LoVo (cell line): ENCODE results near the gene ADGRD1.
A peak's percentile ranks its signal among the peaks of the same experiment; 100 is the strongest.
"Not testable (repeated sequence)": the region's sequence is repeated elsewhere in the genome, so short reads cannot be mapped to it uniquely, and the experiment has no call there.

ENCODE experiments used
- DNase-seq: peaks from one replicate; pipeline ENCODE4 v3.0.0-alpha.2; 2016; ENCODE audit warnings: low spot score

ADGRD1 gene

DNA sequence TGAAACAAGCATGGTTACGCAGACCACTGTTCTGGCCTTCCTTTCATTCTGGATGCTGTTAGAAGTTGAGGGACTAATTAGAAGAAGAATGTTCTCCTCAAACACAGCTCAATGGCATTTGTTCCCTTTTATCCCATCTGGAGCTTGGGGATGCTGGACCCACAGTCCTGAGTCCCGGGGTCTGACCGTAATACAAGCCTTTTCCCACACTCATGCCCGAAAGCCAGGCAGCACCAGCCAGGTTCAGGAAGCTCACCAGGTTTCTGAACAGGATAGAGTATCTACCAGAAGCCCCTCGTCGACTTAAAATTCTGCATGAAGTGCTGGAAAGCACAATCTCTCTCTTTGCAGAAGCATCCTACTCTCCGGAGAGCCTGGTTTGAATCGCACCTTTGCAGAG is 165.6 kb downstream of the ADGRD1 start:
- not testable (repeated sequence) for DNase-seq

DNA sequence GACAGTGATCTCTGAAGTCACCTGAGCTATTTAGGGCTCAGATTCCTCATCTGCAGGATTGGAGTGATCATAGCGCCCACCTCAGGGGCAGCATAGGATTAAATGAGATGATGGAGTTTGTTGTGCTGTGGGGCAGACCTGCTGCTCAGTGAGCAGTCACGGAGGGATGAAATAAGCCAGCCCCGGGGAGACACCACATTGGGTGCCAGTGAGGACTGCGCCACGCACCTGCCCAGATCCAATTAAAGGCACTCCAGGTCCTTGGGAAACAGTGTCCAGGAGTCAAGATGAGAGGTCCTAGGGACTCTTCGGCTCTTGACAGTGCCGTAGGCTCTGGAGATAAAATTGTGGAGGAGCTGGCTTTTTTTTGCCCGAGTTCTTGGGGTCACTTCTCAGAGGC is 166.2 kb downstream of the ADGRD1 start:
- DNase-seq, result no peak

DNA sequence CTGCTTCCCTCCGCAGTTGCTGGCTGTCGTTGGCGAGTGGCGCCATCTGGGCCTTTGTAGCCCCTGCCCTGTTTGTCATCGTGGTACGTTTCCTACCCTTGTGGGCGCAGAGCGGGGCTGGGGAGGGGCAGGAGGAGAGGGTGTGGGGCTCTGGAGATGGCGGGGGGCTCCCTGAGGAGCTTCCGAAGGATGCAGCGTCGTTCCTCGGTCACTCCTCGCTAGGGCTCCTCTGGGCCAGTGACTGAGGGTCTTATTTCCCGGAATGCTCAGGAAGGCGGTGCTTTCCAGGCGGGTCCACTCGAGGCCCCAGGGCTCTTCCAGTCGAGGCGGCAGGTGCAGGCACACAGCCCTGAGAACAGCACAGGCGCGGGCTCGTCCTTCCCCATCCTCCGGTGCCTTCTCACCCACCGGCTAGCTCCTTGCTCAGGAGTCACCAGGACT is 167.1 kb downstream of the ADGRD1 start:
- no peak for DNase-seq

DNA sequence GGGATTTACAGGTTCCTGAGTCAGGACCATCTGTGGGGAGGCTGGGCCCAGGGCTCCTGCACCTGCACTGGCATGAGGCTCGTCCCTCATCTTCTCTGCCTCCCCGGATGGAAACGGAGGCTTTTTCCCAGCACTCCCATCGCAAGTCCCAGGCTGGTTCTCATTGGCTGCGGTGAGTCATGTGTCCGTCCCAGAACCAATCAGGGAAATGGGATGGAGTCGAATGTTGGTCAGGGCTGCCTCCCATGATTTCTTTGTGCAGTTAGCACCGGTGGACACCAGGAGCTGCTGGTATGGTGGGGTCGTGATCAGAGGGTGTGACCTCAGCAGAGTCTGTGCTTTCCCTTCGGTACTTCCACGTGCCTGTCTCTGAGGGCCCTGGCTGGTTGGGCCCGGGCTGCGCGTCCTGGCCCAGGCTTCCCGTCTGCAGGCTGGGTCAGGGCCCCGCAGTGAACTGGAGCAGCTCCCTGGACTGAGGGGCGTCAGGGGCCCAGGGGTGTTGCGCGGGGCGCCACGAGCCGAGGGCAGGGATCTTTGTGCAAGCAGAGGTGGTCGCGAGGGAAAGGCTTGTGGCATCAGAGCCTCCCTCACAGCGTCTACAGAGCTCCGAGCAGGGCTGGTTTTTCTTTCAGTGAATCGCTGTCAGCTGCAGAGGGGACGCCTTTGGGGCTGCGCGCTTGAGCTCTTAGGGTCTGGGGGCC is 168.1 kb downstream of the ADGRD1 start:
- no peak for DNase-seq

DNA sequence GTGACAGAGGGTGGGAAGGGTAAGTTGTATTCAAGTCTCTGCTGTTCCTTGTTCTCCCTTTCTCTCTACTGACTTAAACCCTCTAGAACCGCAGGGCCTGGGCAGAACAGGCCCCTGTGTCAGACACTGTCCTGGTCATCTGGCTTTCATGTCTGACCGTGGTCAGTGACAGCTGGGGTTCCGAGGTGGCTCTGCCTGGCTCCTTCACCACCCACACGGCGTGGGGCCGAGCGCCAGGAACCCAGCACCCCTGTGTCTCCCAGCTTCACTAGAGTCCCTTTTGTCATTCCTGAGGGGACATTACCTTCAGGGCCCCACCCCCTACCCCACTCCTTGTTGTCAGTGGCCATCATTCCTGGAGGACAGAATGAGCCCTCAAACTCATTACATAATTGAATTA is 168.9 kb downstream of the ADGRD1 start:
- DNase-seq, result no peak

DNA sequence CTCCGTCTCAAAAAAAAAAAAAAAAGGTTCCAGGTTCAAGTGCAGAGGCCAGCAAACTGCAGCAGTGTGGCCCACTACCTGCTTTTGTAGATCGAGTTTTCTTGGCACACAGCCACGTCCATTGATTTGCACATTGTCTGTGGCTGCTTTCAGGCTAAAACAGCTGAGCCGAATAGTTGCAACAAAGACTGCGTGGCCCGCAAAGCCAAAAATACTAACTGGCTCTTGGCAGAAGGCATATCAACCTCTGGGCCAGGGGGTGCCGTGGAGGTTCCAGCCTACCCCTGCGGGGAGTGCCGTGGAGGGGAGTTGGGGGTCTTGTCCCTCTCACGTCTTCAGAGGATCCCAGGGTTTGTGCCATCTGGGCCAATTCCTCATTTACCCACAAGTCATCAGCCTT is 170.1 kb downstream of the ADGRD1 start:
- DNase-seq, result no peak

DNA sequence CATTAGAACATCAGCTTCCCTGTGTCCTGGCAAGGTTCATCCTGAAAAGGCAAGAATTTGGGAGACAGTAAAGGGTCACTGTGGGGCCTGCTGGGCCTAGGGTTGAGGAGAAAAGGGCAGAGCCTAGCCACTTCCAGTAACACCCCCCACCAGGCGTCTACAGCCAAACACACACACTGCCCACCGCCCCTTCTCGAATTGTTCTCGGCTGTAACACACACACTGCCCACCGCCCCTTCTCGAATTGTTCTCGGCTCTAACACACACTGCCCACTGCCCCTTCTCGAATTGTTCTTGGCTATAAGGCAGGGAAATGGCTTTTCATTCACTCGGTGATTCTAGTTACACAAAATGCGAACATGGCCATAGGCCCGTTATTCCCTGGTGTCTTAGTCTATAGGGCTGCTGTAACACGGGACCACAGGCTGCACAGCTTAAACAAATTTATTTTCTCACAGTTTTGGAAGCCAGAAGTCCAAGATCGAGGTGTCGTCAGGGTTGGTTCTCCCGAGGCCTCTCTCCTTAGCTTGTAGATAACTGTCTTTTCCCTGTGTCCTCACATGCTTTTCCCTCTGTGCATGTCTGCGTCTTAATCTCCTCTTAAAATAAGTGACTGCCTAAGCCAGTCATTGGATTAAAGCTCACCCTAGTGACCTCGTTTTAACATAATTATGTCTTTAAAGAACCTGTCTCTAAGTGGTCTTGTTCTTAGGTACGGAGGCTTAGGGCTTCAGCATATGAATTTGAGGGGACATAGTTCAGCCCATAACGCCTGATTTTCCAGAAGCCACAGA is 171.0 kb downstream of the ADGRD1 start:
- no peak for DNase-seq

DNA sequence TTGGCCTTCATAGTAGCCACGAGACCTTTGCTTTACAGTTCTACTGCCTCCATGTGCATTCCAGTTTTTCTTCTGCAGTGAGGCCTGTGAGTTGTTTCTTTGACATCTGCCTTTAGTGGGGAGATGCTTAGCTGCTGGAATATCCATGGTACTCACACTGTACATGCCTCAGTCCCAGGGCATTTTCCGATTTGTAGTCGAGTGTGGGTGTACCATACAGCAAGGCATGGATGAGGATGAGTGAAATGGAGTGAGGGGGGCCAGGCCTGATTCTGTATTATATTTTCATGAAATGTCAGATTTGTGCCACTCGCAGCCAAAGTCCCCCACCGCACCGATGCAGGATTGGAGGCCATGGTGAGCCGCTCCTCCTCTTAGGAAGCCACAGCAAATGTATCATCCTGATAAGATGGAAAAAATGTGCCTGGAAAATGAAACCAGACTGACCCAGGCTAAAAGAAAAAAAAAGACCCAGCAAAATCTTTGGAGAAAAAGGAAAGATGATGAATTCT is 173.0 kb downstream of the ADGRD1 start:
- no peak for DNase-seq

DNA sequence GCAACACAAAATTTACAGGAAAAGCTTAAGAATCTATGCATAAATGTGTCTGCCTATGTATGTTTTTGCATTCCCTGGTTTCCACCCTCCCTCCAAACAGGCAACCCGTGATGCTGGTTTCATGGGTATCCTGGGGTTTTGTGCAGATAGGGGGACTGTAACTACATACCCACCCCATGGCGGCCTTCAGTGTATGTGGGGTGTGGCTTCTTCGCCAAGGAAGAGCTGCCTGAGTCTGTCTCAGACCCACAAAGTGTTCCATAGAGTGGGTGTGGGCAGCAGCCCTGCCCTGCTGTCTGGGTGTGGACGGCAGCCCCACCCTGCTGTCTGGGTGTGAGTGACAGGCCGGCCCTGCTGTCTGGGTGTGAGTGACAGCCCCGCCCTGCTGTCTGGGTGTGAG is 174.8 kb downstream of the ADGRD1 start:
- DNase-seq, result no peak

DNA sequence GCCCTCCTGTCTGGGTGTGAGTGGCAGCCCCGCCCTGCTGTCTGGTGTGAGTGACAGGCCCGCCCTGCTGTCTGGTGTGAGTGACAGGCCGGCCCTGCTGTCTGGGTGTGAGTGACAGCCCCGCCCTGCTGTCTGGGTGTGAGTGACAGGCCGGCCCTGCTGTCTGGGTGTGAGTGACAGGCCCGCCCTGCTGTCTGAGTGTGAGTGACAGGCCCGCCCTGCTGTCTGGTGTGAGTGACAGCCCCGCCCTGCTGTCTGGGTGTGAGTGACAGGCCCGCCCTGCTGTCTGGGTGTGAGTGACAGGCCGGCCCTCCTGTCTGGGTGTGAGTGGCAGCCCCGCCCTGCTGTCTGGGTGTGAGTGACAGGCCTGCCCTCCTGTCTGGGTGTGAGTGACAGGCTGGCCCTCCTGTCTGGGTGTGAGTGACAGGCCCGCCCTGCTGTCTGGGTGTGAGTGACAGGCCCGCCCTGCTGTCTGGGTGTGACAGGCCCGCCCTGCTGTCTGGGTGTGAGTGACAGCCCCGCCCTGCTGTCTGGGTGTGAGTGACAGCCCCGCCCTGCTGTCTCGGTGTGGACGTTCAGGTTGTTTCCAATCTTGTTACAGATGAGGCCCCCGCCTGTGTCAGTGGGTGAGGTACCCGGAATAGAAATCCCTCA is 175.4 kb downstream of the ADGRD1 start:
- not testable (repeated sequence) for DNase-seq

DNA sequence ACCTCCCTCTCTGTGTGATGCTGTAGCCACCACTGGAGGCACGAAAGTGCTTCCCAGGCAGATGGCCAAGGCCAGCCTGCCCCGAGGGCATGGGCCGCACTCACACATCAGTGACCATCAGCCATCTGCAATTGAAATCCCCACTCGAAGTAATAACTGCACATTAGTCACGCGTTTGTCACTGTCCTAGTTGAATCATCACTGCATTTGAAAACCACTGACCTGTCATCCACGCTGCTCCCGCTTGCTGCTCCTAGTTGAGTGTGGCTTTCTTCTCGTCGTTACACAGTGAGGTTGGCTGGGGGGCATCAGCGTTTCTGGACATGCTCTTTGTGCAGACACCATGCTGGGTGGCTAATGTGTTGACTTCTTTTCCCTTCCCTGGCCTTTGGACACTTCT is 176.1 kb downstream of the ADGRD1 start:
- DNase-seq, result no peak

DNA sequence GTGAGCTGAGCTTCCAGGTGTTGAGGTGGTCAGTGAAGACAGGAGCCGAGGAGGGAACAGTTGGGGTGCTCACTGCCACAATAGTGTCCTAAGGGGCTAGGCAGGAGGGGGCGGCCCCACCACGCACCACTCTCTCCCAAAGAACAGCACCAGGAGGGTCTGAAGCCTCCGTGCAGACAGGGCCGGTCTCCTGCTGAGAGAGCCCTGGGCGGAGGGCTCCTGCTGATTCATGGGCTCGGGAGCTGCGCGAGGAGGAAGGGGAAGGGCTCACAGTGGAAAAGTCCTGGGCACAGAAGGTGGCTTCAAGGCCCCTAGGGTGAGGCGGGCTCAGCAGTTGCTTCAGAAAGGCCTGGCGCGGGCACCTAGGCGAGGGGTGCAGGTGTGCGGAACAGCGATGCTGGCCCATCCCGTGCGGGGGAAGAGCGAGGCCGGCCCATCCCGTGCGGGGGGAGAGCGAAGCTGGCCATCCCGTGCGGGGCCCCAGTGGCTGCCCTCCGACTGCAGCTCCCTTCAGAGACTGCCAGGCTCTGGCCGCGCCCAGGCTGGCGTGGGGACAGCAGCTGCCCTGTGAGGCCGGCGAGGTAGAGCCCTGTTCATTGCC is 176.7 kb downstream of the ADGRD1 start:
- DNase-seq, result no peak

DNA sequence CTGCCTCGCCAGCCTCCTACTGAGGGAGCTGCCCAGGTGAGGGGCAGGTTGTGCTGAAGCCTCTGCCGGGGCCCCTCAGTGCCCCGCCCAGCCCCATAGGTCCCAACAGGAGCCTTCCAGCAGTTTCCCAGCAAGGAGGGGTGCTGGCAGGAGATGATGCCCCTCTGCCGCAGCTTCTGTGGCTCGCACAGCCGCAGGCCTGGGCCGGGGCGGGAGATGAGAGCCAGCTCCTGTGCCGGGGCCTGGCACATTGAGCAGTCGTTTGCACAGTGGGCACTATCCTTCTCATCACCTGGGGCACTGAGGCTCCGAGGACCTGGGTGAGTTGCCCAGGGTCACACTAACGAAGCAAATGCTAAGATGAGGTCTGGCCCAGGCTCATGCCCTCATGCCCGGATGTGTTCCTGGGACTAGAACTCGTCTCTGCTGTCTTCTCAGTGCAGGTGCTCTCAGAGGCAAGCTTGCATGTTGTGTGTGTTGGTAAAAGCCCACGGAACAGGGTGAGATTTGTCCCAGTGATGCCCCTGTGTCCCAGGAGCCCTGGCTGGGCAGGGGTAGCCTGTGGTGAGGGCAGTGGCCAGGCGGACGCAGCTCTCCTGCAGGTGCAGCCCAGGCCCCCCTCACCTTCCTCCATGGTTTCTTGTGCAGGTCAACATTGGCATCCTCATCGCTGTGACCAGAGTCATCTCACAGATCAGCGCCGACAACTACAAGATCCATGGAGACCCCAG is 177.5 kb downstream of the ADGRD1 start:
- DNase-seq, result no peak

DNA sequence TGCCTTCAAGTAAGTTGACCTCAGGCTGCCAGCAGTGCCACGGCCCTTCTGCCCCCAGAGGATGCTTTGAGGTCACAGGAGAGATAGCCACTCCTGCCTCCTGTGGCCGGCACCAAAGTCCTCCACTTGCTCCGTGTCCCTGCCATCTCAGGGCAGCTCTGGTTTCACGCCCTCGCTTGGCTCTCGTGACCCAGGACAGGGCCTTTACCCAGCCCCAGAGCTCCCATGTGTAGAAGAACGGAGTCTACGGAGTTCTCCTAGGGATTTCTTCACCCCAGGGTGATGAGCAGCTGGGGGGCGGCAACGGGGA is 178.1 kb downstream of the ADGRD1 start:
- no peak for DNase-seq

DNA sequence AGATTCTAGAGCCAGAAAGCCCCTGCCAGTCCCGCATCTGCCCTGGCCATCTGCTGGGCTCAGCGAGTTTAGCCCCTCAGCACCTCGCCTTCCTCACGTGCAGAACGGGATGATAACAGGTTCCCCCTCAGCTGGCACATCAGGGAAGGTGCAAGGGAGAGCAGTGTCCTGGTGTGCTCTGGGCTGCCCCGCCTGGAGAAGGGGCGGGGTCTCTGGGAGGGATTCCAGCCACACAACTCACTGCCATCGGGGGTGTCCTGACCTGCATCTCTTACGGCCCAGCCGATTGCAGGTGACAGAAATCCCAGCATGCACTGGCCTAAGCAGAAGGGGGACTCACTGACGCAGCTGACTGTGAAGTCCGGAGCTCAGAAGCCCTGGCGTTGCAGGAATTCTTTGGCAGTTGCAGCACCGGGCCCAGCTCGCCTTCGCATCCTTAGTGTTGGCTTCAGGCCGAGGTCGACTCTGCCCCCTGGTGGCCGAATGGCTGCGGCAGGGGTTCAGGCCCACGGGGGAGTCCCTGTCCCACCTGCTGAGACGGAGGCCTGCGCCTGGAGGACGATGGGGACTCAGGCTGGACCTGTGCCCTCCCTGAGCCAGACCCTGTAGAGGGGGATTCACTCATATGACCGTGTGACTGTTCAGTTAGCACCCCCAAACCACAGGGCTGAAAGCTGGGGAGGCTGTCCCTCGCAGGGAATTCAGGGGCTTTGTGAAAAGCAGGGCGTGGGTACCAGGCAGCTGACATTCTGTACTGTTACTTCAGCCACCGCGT is 178.6 kb downstream of the ADGRD1 start:
- DNase-seq, result peak; percentile 41

DNA sequence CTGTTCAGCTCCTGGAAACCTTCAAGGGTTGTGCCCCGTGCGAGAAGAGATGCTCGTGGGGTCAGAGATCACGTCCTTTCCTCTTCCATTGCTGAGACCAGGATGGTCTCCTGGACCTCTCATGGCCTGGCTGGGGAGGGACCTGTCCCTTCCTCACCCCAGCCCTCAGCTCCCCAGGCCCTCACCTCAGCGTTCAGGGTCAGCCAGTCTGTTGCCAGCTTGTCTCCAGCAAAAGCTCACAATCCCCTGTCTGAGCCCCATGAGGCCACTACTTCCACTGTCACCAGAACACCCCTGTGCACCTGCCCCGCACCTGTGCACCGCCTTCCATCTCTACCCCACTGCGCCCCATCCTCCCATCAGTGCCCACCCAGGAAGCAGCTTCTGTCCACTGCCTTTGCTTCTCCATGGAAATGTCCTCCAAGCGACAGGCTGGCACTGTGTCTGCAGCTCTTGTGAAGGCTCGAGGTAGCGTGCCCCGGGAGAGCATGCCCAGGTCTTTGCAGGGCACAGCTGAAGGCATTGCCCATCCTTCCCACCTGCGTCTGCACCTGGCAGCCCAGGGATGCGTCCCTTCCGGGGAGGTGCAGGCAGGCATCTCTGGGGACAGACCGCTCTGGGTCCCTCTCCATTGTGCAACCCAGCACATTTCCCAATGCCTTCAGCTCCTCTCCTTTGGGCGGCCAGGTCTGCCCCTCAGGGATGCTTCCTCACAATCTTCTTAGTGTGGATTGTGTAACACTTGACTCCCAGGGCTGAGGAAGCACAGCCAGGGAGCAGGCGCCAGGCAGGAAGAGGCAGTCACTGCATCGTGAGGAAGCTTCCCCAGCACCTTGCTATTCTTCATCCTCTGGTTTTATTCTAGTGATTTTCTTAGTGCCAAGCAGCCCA is 179.6 kb downstream of the ADGRD1 start:
- no peak for DNase-seq

DNA sequence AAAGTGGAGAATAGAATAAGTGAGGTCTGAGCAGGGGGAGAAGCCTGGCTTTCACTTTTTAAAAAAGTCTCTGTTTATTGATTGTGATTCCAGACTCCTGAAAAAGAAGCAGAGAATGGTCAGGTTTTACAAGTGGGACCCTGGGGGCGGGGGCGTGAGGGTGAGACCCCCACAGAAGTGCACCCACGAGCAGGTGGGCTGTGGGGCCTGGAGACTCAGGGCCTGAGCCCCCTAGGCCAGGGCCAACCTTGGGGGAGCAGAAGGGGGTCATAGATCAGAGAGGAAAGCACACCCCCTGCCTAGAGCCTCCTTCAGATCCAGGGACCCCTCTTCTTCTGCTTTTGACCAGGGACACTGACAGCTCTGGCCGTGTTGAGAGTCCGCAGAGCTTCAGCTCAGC is 180.3 kb downstream of the ADGRD1 start:
- no peak for DNase-seq

DNA sequence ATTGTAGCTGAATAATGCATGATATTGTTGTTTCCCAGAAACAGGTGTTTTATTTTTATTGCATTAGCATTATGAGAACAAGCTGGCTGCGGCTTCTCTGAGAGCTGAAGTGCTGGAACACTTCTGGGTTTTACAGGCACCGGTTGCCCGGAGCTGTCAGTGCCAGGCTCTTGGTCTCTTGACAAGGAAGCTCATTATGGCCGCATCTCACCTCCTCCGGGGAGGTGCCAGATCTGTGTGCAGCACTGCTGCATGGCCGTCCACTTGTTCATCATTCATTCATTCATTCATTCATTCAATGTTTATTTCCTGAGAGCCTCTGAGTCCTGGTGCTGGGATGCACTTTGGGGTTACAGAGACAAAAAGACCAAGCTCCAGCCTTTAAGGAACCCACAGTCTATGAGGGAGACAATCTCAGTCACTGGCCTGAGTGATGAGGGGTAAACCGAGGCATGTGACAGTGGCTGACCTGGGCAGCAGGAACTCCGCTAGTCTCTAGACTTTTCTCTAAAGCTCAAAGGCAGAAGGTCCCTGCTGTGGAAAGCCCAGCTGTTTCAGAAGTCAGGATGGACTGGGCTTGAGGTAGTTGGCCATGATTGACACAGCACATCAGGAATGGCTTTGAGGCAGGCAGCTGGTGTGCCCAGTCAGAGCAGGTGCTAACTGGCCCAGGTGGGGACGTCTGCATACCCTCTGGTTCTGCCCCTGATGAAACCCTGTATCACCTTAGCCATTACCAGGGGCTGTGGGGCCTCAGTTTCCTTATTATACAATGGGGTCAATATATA is 181.0 kb downstream of the ADGRD1 start:
- no peak for DNase-seq

DNA sequence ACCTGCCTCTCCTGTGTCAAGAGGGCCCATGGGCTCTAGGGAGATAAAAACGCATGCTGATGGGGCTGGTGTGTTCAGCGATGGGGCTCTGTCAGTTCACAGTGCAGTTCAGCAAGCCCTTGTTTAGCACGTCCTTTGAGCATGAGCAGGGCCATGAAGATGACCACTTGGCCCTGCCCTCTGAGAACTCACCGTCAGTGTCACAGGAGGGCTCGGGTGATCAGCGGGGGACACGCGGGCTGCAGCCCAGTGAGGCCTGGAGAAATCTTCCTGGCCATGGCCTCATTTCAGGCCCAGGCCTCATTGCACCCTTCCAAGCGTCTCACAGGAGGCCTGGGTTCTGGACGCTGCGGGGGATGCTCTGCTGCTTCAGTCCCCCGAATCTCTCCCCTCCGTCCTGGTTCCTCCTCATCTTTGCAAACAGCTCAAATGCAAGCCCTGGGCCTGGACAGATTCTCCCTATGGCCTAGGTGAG is 181.6 kb downstream of the ADGRD1 start:
- no peak for DNase-seq
